RWPE1 (cell line): ENCODE results near the gene NOS3.

Experiments used
- CTCF ChIA-PET: fragments of 350-600 bp; sonication (Branson Sonifier 250); formaldehyde crosslinking; extraction: SDS; loops from one replicate; lab custom pipeline; 2021; lab: Yijun Ruan, JAX
- POLR2A ChIA-PET: fragments of 400-600 bp; formaldehyde crosslinking; extraction: SDS; loops from one replicate; lab custom pipeline; 2020; ENCODE audit warnings: antibody characterized with exemption; ENCODE audit not compliant: low non-redundant PET; lab: Yijun Ruan, JAX
- DNase-seq: peaks from one replicate; pipeline ENCODE4 v3.0.0; 2012; ENCODE audit warnings: low spot score
- H3K27ac ChIP-seq: fragments of 450-650 bp; 2 replicates; pipeline ENCODE4 v1.5.1; 2017
- CTCF ChIP-seq: fragments of 450-650 bp; conservative IDR thresholded peaks from 2 replicates; pipeline ENCODE4 v1.5.1; 2017; ENCODE audit warnings: low read depth, mild to moderate bottlenecking

Gene NOS3

GRCh38 chr7:151013733-151014497 lies 23.1 kb downstream of the NOS3 start:
- ChIA-PET CTCF (interaction anchor here (0.6 kb wide), 1 partner anchor 54 kb away, joined by 4 read pairs; no protein-coding TSS in a partner anchor), POLR2A (no interaction called here)
- no peak overlapping the region for H3K27ac ChIP-seq
- DNase-seq = no peak
- peak; percentile 29; the same call in 1 of the 2 replicates for TF ChIP-seq CTCF

- peak overlapping the region; percentile 14 for H3K27ac ChIP-seq
- POLR2A ChIA-PET = no interaction called here
- DNase-seq = peak; percentile 61
- CTCF ChIA-PET = no interaction called here
- TF ChIP-seq CTCF = no peak
Measured at GRCh38 chr7:151014950-151015349, 24.1 kb downstream of the NOS3 start.

GRCh38 chr7:151015967-151016366 lies 25.1 kb downstream of the NOS3 start:
- POLR2A ChIA-PET = no interaction called here
- no peak for TF ChIP-seq CTCF
- CTCF ChIA-PET = interaction anchor here (1.2 kb wide), 1 partner anchor 16 kb away, joined by 5 read pairs; no protein-coding TSS in a partner anchor
- H3K27ac ChIP-seq = no peak overlapping the region
- DNase-seq = no peak

- POLR2A ChIA-PET = no interaction called here
Measured at GRCh38 chr7:151016505-151016904, 25.7 kb downstream of the NOS3 start.

GRCh38 chr7:151016942-151017341 lies 26.1 kb downstream of the NOS3 start:
- ChIA-PET CTCF (interaction anchor here (0.5 to 1.4 kb wide), 3 partner anchors 15 to 562 kb away, joined by 3 to 5 read pairs (median 3); no protein-coding TSS in a partner anchor), POLR2A (no interaction called here)
- H3K27ac ChIP-seq = no peak overlapping the region
- TF ChIP-seq CTCF = no peak
- DNase-seq = no peak

More at GRCh38 chr7:151016505-151016904, 25.7 kb downstream of the NOS3 start:
- no peak for TF ChIP-seq CTCF
- no peak for DNase-seq
- H3K27ac ChIP-seq = no peak overlapping the region
- CTCF ChIA-PET = interaction anchor here (1.2 kb wide), 1 partner anchor 15 kb away, joined by 5 read pairs; no protein-coding TSS in a partner anchor

- TF ChIP-seq CTCF = no peak
- no peak for DNase-seq
- H3K27ac ChIP-seq = no peak overlapping the region
- ChIA-PET POLR2A (no interaction called here), CTCF (interaction anchor here (0.5 to 1.4 kb wide), 7 partner anchors 8 to 562 kb away, joined by 3 to 6 read pairs (median 3); no protein-coding TSS in a partner anchor)
Measured at GRCh38 chr7:151017370-151017952, 26.6 kb downstream of the NOS3 start.
